HG02571 (cell line): Measurements from ENCODE around the gene SERPINB11.
"Not testable (repeated sequence)": the region's sequence is repeated elsewhere in the genome, so short reads cannot be mapped to it uniquely, and the experiment has no call there.

Experiments used
- ATAC-seq: cut with Tn5 transposase; IDR thresholded peaks from one replicate; pipeline ENCODE4 v1.9.1; 2021; ENCODE audit warnings: mild to moderate bottlenecking, moderate library complexity; ENCODE audit not compliant: unreplicated experiment

Gene SERPINB11

GRCh38 chr18:63725682-63726480 is 23.1 kb downstream of the SERPINB11 start:
- no peak for ATAC-seq

- no peak for ATAC-seq
These were observed 28.0 kb downstream of the SERPINB11 start for GRCh38 chr18:63730773-63731172.

DNA sequence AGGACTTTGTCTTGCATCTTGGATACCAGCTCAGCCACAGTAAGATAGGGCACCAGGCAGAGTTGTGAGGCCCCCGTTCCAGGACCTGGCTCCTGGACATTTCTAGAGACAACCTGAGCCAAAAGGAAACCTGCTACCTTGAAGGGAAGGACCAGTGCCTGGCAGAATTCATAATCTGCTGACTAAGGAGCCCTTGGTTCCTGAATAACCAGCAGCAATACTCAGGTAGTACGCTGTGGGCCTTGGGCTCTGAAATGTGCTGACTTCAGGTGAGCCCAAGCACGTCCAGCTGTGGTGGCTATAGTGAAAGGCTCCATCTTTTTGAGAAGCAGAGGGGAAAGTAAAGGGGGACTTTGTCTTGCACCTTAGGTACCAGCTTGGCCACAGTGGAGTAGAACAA is 28.5 kb downstream of the SERPINB11 start:
- ATAC-seq: no peak

DNA sequence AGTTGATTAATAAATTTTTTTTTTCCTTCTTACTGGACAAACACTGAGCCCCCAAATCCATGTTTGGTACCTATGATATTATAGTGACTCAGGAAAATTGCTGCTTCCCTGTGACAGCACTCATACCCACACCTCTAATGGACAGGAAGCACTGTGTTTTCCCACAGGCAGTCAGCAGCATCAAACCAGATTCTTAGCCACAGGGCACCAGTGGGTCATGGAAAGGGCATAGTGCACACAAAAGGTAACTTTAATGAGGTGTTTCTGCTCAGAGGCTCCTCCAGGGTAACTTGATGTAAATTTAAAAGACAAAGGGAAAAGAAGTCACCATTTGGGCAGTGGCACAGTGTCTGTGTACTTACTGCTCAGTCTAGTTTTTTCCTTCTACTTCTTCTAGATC is 34.1 kb downstream of the SERPINB11 start:
- ATAC-seq: no peak

DNA sequence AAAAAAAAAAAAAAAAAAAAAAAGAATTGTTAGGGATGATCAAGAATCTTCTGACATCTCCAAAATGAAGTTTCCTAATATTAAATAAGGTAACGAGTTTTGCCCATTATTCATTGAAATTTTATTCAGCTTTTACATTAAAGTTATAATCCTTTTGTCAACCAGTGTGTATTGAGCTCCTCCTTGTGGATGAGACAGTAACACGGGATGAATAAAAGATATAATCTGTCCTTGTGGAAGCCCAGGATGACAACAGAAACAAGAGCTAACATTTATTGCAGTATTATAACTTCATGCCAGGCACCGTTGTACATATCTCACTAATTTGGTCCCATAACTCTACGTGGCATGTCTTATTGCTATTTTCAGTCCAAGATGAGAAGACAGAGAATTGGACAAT is 39.0 kb downstream of the SERPINB11 start:
- ATAC-seq: no peak

DNA sequence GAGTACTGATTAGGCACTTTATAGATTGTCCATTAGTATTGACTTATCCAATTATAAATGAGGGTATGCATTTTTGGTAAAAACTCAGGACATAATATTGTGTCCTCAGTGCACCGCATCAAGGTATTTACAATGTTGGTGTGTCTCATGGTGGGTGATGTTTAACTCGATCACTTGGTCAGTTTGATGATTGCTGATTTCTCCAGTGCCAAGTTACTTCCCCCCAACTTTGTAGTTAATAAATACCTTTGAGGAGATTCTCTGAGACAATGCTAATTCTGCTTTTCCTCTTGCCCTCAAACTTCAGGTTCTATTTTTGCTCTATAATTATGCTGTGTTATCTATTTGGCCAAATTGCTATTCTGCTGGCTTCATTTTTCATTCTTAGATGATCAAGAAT is 44.2 kb downstream of the SERPINB11 start:
- ATAC-seq: no peak

GRCh38 chr18:63749489-63749888 is 46.7 kb downstream of the SERPINB11 start:
- no peak for ATAC-seq

DNA sequence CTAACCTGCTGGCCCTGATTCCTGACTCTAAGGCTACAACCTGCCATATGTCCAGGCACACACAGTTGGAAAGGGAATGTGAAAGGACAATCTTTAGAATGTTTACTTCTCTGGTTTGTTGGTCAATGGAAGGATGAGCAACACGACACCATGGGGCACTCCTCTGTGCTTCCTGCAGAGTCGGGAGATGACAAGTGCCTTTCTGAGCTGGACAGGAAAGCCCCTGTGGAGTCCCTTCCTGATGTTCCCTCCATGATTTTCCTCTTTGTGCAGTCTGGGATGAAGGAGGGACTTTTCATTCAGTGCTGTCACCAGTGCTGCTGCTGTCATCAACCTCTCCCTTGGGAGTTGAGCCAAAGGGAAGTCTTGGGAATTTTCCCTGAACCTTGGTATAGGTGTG is 49.9 kb downstream of the SERPINB11 start:
- ATAC-seq: no peak

GRCh38 chr18:63753676-63754075 is 50.9 kb downstream of the SERPINB11 start:
- ATAC-seq: no peak

DNA sequence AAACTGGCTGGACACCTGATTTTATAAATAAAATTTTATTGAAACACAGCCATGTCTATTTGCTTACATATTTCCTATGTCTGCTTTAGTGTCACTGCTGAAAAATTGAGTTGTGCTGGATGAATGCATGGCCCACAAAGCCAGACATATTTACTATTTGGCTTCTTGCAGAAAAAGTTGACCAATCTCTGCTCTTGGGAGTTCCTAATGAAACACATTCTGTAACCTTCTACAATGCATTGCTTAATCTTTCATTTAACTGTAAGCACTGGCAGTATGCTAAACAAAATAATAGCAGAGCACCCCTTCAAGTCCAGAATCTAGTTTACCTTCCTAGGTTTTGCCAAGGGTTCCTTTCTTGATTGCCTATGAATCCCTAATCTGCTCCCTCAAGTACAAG is 54.8 kb downstream of the SERPINB11 start:
- ATAC-seq: no peak

DNA sequence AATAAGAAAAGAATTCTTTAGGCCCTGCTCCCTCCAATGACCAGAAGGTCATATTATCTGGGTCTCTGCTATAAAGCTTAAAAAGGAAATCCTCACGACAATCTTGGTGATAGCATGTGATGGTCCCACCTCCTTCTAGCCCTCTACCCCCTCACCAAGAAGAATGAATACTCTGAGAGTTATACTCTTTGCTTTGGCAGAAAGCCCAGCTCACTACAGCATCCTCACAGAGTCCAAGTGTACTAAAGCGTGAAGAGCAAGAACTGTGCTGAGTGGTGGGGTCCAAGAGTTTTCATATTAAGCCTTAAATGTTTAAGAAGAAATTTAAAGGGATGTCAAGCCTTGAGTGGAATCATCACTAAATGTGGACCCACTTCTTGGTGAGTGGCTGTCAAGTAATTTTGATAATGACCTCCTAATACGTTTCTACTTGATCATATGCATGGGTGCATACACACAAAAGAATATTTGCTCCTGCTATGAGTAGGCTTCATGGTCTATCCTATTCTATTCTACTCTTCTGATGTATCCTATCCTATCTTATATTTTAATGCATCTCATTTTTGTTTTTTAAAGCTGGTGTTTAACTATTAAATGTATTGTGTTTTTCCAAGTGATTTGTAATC is 56.0 kb downstream of the SERPINB11 start:
- no peak for ATAC-seq

DNA sequence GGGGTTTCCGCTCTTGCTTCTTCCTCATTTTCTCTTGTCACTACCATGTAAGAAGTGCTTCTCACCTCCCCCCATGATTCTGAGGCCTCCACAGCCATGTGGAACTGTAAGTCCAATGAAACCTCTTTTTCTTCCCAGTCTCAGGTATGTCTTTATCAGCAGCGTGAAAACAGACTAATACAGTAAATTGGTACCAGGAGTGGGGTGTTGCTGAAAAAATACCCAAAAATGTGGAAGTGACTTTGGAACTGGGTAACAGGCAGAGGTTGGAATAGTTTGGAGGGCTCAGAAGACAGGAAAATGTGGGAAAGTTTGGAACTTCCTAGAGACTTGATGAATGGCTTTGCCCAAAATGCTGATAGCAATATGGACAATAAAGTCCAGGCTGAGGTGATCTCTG is 57.0 kb downstream of the SERPINB11 start:
- ATAC-seq: not testable (repeated sequence)

DNA sequence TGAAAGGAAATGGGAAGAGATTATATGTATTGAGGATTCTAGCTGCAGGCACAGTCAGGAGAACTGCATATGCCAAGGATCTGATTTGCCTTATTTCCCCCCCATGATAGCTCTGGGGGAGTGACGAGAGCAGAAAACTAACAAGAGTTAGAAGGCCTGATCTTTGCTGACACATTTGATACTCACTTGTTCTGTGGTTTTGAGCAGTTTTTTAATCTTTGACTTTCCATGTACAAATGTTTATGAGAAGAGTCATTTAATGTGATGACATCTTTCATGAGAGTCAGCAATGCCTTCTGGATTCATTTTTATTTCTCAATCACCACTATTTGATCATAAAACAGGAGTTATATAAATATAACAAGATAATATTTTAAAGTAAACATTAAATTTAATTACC is 59.8 kb downstream of the SERPINB11 start:
- no peak for ATAC-seq

DNA sequence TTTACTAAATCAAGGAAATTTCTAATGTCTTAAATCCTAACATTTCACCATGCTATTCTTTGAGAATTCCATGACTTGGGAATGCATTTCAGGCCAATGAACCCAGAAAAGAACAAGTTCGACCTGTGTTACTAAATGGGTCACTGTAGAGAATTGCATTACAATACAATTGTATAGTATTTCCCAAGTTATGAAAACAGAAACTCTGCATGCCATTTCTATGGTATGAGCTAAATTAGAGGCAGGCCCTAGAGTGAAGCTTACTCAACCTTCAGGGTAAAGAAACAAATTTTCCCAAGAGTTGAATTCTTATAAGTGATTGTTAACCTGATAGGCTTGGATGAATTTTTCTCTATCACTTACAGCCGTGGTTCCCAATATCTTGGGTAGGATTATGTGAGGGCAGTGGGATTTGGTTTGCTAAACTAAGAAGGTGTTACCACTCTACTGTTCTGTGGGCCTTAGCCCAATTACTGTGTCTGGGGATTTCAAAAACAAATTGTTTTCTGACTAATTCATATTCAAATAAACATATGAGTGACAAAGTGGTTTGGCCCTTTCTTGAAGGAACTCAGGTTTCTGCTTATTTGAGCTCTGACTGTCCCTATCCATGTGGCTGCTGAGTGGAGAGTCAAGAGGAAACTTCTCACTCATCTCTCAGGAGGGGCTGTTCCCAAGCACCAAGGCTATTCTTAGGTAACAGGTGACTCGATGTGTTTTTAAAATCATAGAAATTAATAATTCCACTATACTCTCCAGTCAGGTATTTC is 61.3 kb downstream of the SERPINB11 start:
- ATAC-seq: no peak

DNA sequence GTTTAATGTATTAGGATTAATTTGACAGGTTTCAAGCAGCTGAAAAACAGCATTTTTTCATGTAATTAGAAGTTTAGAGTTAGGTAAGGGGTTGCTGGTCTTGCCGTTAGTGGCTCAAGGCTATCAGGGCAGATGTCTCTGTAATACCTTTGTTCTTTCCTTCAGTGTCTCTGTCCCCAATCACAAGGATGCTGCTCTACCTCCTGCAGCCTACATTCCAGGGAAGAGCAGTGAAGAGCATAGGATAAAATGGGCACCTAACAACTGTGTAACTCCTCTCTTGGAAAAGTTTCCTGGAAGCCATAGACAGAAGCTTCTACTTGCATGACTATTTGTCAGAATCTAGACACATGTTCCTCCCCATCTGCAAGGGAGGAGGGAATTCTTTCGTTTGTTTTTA is 63.1 kb downstream of the SERPINB11 start:
- no peak for ATAC-seq
